MM.1S (cell line): ENCODE data around the gene MYLK4.

Source experiments
- DNase-seq: peaks from one replicate; pipeline ENCODE4 v3.0.0-alpha.2; 2015
- H2AFZ ChIP-seq: fragments of 300-600 bp; sonication (generic); 2 replicates; pipeline ENCODE4 v1.6.0; 2016; ENCODE audit warnings: antibody characterized with exemption, low read length
- H3F3A ChIP-seq: fragments of 300-600 bp; sonication (generic); 2 replicates; pipeline ENCODE4 v1.6.1; 2016; ENCODE audit warnings: mild to moderate bottlenecking, antibody characterized with exemption, low read length, moderate library complexity, mixed read lengths; ENCODE audit not compliant: insufficient read depth
- H3K27ac ChIP-seq: fragments of 300-600 bp; sonication (generic); 2 replicates; pipeline ENCODE4 v1.5.1; 2016; ENCODE audit warnings: mild to moderate bottlenecking, low read length
- H3K27me3 ChIP-seq: fragments of 300-600 bp; sonication (generic); replicated peaks from 2 replicates; pipeline ENCODE4 v1.6.0; 2016; ENCODE audit warnings: low read length; ENCODE audit not compliant: insufficient read depth
- H3K36me3 ChIP-seq: fragments of 300-600 bp; sonication (generic); replicated peaks from 2 replicates; pipeline ENCODE4 v1.6.1; 2016; ENCODE audit warnings: mild to moderate bottlenecking, low read length, mixed read lengths; ENCODE audit not compliant: insufficient read depth
- H3K4me1 ChIP-seq: fragments of 300-600 bp; sonication (generic); 2 replicates; pipeline ENCODE4 v1.6.1; 2016; ENCODE audit warnings: low read length, mixed read lengths
- H3K4me2 ChIP-seq: fragments of 300-600 bp; sonication (generic); 2 replicates; pipeline ENCODE4 v1.6.0; 2016; ENCODE audit warnings: low read depth, low read length
- H3K4me3 ChIP-seq: fragments of 300-600 bp; sonication (generic); 2 replicates; pipeline ENCODE4 v1.5.1; 2016; ENCODE audit warnings: low read length, mixed read lengths
- H3K79me2 ChIP-seq: fragments of 300-600 bp; sonication (generic); 2 replicates; pipeline ENCODE4 v1.6.1; 2016; ENCODE audit warnings: mixed run types, low read length, mixed read lengths
- H3K9ac ChIP-seq: fragments of 300-600 bp; sonication (generic); 2 replicates; pipeline ENCODE4 v1.6.1; 2016; ENCODE audit warnings: low read length, mixed read lengths
- H3K9me2 ChIP-seq: fragments of 300-600 bp; sonication (generic); replicated peaks from 2 replicates; pipeline ENCODE4 v1.6.1; 2016; ENCODE audit warnings: mild to moderate bottlenecking, low read length, mixed read lengths; ENCODE audit not compliant: insufficient read depth
- H3K9me3 ChIP-seq: fragments of 300-600 bp; sonication (generic); replicated peaks from 2 replicates; pipeline ENCODE4 v1.6.1; 2016; ENCODE audit warnings: mild to moderate bottlenecking, low read length, mixed read lengths; ENCODE audit not compliant: insufficient read depth
- H4K20me1 ChIP-seq: fragments of 300-600 bp; sonication (generic); 2 replicates; pipeline ENCODE4 v1.6.1; 2016; ENCODE audit warnings: mild to moderate bottlenecking, low read length, moderate library complexity, mixed read lengths; ENCODE audit not compliant: insufficient read depth
- EZH2 ChIP-seq: fragments of 300-600 bp; sonication (generic); optimal IDR thresholded peaks from 2 replicates; pipeline ENCODE3; 2017; ENCODE audit warnings: low read depth, mild to moderate bottlenecking, antibody characterized with exemption, low read length, mixed read lengths
- EZH2phosphoT487 ChIP-seq: fragments of 300-600 bp; sonication (generic); IDR thresholded peaks from 2 replicates; pipeline ENCODE4 v1.6.1; 2018; ENCODE audit warnings: antibody characterized with exemption, low read length
- TF ChIP-seq, protein P1 (sequence below): fragments of 300-600 bp; sonication (generic); IDR thresholded peaks from 2 replicates; pipeline ENCODE4 v1.5.1; 2016; ENCODE audit warnings: antibody characterized with exemption, low read length, mixed read lengths

The MYLK4 gene

DNA sequence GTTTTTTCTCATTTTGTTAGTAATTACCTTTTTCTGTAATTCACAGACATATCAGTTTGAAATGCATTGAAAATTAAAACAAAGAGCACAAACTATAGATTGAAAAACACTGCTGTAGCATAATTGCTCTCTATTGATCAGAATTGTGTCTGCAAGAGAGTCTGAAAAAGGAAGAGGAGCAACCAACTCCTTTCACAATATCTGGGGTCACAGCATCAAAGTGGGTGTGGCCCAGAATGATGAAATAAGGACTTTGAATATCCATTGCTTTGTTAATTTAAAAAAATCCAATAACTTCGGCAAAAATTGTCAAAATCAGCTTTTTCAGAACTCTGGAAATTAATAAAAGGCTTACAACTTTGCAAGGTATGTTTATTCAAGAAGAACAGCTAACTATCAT, 99.2 kb downstream of the MYLK4 start:
- Histone ChIP-seq H3K4me3 (no peak overlapping the region), H3K4me1 (no peaks in the 10 kb centered on the region), H4K20me1 (no peaks in the 10 kb centered on the region), H3K27me3 (peaks cover 58% of the 10 kb centered on the region), H3K79me2 (no peaks in the 10 kb centered on the region), H3K27ac (no peak overlapping the region), H3K9me2 (no peaks in the 10 kb centered on the region), H3K36me3 (no peaks in the 10 kb centered on the region), H3K9me3 (no peaks in the 10 kb centered on the region), H3F3A (no peaks in the 10 kb centered on the region), H3K4me2 (no peak overlapping the region), H2AFZ (no peak overlapping the region), H3K9ac (no peak overlapping the region)
- DNase-seq, result no peak
- TF ChIP-seq EZH2 (no peak), EZH2phosphoT487 (no peak)
- TF ChIP-seq, protein P1, sequence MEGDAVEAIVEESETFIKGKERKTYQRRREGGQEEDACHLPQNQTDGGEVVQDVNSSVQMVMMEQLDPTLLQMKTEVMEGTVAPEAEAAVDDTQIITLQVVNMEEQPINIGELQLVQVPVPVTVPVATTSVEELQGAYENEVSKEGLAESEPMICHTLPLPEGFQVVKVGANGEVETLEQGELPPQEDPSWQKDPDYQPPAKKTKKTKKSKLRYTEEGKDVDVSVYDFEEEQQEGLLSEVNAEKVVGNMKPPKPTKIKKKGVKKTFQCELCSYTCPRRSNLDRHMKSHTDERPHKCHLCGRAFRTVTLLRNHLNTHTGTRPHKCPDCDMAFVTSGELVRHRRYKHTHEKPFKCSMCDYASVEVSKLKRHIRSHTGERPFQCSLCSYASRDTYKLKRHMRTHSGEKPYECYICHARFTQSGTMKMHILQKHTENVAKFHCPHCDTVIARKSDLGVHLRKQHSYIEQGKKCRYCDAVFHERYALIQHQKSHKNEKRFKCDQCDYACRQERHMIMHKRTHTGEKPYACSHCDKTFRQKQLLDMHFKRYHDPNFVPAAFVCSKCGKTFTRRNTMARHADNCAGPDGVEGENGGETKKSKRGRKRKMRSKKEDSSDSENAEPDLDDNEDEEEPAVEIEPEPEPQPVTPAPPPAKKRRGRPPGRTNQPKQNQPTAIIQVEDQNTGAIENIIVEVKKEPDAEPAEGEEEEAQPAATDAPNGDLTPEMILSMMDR, result no peak

DNA sequence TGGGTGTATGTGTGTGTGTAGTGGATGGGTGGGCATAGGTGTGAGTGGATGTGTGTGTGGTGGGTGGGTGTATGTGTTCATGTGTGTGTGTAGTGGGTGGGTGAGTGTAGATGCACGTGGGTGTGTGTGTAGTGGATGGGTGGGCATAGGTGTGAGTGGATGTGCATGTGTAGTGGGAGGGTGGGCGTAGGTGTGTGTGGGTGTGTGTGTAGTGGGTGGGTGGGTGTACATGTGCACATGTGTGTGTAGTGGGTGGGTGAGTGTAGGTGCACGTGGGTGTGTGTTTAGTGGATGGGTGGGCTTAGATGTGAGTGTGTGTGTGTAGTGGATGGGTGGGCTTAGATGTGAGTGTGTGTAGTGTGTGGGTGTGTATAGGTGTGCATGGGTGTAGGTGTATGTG, 104.4 kb downstream of the MYLK4 start:
- Histone ChIP-seq H3K27me3 (peaks cover 86% of the 10 kb centered on the region), H3K9me2 (no peaks in the 10 kb centered on the region), H3K9ac (no peak overlapping the region), H3K79me2 (no peaks in the 10 kb centered on the region), H3K9me3 (no peaks in the 10 kb centered on the region), H3F3A (no peaks in the 10 kb centered on the region), H3K4me3 (no peak overlapping the region), H3K36me3 (no peaks in the 10 kb centered on the region), H3K4me2 (no peak overlapping the region), H3K27ac (no peak overlapping the region), H4K20me1 (0 out of 2 replicates have a peak, but pooled peaks cover 1% of the 10 kb centered on the region), H2AFZ (no peak overlapping the region), H3K4me1 (peaks cover 6% of the 10 kb centered on the region)
- TF ChIP-seq EZH2, result no peak
- TF ChIP-seq EZH2phosphoT487, result no peak
- TF ChIP-seq, protein P1, result no peak
- no peak for DNase-seq

DNA sequence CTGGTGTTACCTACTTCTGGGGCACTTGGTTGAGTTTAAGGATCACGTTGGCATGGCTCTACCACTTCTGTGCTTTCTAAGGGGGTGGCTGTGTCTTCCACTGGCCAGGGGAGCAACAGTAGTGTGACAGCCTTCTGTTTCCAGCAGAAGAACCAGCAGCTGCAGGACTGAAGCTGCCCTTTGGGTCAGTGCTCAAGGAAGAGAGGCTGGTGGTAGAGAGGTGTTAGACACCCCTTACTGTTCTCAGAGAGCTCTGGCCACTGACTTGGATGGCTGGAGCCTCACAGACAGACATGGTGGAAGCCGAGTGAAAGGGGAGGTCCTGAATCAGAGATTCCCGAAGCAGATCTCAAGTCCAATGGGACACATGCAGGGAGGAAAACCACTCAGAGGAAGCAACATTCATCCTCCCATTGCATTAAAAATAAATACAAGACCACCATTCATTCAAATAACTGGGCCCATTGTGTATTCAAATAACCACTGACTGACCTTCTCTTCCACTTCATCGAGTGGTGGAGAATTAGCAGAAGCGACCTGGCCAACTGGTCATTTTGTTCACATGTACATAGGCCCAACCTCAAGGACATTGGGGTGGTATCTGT, 106.7 kb downstream of the MYLK4 start:
- no peak for DNase-seq
- peaks cover 10% of the 10 kb centered on the region; the same call in 1 of the 2 replicates for H4K20me1 ChIP-seq
- no peak overlapping the region for H3K4me2 ChIP-seq
- no peaks in the 10 kb centered on the region for H3K9me2 ChIP-seq
- no peak overlapping the region for H3K27ac ChIP-seq
- H3K9ac ChIP-seq, result no peak overlapping the region
- H3K36me3 ChIP-seq, result no peaks in the 10 kb centered on the region
- H3K9me3 ChIP-seq, result no peaks in the 10 kb centered on the region
- H3K27me3 ChIP-seq, result peaks cover 97% of the 10 kb centered on the region
- no peak overlapping the region for H2AFZ ChIP-seq
- no peaks in the 10 kb centered on the region for H3K79me2 ChIP-seq
- TF ChIP-seq EZH2 (no peak), EZH2phosphoT487 (no peak)
- TF ChIP-seq, protein P1, result no peak
- H3K4me3 ChIP-seq, result no peak overlapping the region
- H3K4me1 ChIP-seq, result peaks cover 17% of the 10 kb centered on the region
- peaks cover 6% of the 10 kb centered on the region; the same call in 1 of the 2 replicates for H3F3A ChIP-seq
